ENCODE data around the gene VWA7. TPM values are rescaled to one million over a fixed set of nuclear protein-coding genes. Genes with fewer than 3 reads are reported as not detected.

VWA7 gene
- total RNA-seq, 1 experiment from 2014 or later: 2.5 TPM

DNA sequence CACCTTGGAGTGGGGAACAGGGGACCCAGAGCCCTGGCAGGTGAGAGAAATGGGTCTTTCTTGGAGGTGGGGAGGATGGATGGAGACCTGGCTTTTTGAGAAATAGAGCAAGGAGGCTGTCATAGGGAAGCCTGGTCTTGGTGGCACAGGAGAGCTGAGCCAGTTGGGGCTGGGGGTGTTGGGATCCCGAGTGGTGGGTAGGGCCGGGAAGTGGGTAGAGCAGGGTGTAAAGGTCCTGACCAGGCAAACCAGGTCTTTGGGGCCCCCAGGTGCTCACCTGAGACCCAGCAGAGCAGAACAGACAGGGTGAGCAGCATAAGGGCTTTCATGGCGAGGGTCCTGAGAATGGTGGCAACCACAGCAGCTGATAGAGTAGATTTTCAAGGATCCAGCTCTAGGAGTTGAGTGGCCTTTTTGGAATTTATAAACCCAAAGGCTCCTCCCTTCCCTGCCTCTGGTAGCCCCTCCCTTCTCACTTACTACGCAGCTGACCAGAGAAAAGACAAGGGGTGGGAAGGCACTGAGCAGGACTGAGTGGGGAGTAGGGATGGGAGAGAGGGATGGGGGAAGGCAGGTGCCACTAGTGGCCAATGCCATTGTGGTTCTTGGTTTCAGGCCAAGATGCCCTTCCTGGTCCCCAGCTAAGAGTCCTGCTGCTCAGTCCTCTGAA, 55.6 kb downstream of the VWA7 start, which contains the start of gene LY6G6C:
LY6G6C (minus strand) TSS at position 396 of the 670 bp plus-strand sequence; CDS start at position 329, 67 bp downstream.
- H2BK20ac ChIP-seq (ENCODE audit: low read depth, low read length, poor library complexity, severe bottlenecking): no peak within 1 kb of the TSS
- H4K8ac ChIP-seq (replicated peaks; ENCODE audit: insufficient read length, low read depth, low read length): no peak within 1 kb of the TSS
- H3K36me3 Mint-ChIP-seq (ENCODE audit: insufficient read depth in 1 of 3, low read depth in 3 of 3): peaks cover 0 to 11% (median 10%) of the 10 kb centered on the region in 3 experiments; a peak in 5 of 7 replicates
- H3K4me1 Mint-ChIP-seq: peaks cover 19 to 23% of the 10 kb centered on the region in 2 experiments
- no peak within 1 kb of the TSS for H3K23ac ChIP-seq (ENCODE audit: insufficient read length, low read depth, low read length)
- H3K79me1 ChIP-seq (ENCODE audit: insufficient read depth, low read depth, low read length, poor library complexity, severe bottlenecking): no peaks in the 10 kb centered on the region
- no peaks in the 10 kb centered on the region for H3K23me2 ChIP-seq (ENCODE audit: insufficient read length, low read depth, low read length, poor library complexity, severe bottlenecking)
- H3K27me3 ChIP-seq (ENCODE audit: insufficient read depth, low read length): no peaks in the 10 kb centered on the region
- H3K9me3 Mint-ChIP-seq: no peaks in the 10 kb centered on the region
- no peak within 1 kb of the TSS for H3K4ac ChIP-seq (ENCODE audit: low read depth, low read length)
- H3K9me3 ChIP-seq (ENCODE audit: control insufficient read depth, low read depth, low read length): no peaks in the 10 kb centered on the region
- DNase-seq: no peak
- no peak within 1 kb of the TSS for H3K4me2 ChIP-seq (ENCODE audit: insufficient read depth, insufficient read length, low read length)
- H3K27me3 Mint-ChIP-seq (ENCODE audit: low read depth): no peaks in the 10 kb centered on the region
- H3K14ac ChIP-seq (ENCODE audit: insufficient read depth, low read length): no peak within 1 kb of the TSS
- H2BK120ac ChIP-seq (ENCODE audit: low read depth, low read length, poor library complexity, severe bottlenecking): no peak within 1 kb of the TSS
- no peaks in the 10 kb centered on the region for H4K20me1 ChIP-seq (ENCODE audit: control insufficient read depth, insufficient read depth, insufficient read length)
- no peak within 1 kb of the TSS for H3K27ac ChIP-seq (ENCODE audit: insufficient read length, low read depth, low read length)
- H2AK5ac ChIP-seq (ENCODE audit: insufficient read length, low read length): no peak within 1 kb of the TSS
- no peak within 1 kb of the TSS for H3K18ac ChIP-seq (ENCODE audit: insufficient read length, low read depth, low read length)
- peaks cover 6% of the 10 kb centered on the region; the same call in 1 of the 2 replicates for H3K4me1 ChIP-seq (ENCODE audit: insufficient read depth, low read length)
- H3T11ph ChIP-seq (ENCODE audit: low read length): no peak within 1 kb of the TSS
- no peak within 1 kb of the TSS for H2AFZ ChIP-seq (ENCODE audit: low read length)
- no peaks in the 10 kb centered on the region for H3K79me2 ChIP-seq (ENCODE audit: insufficient read depth, low read length)
- TF ChIP-seq, protein P1, sequence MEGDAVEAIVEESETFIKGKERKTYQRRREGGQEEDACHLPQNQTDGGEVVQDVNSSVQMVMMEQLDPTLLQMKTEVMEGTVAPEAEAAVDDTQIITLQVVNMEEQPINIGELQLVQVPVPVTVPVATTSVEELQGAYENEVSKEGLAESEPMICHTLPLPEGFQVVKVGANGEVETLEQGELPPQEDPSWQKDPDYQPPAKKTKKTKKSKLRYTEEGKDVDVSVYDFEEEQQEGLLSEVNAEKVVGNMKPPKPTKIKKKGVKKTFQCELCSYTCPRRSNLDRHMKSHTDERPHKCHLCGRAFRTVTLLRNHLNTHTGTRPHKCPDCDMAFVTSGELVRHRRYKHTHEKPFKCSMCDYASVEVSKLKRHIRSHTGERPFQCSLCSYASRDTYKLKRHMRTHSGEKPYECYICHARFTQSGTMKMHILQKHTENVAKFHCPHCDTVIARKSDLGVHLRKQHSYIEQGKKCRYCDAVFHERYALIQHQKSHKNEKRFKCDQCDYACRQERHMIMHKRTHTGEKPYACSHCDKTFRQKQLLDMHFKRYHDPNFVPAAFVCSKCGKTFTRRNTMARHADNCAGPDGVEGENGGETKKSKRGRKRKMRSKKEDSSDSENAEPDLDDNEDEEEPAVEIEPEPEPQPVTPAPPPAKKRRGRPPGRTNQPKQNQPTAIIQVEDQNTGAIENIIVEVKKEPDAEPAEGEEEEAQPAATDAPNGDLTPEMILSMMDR (conservative IDR thresholded peaks at IDR 0.05): no peak
- no peak within 1 kb of the TSS for H2BK15ac ChIP-seq (ENCODE audit: low read depth, low read length)
- no peak within 1 kb of the TSS for H3K4me3 Mint-ChIP-seq
- no peak within 1 kb of the TSS for H4K91ac ChIP-seq (ENCODE audit: insufficient read length, low read depth, low read length)
- no peak within 1 kb of the TSS for H3K56ac ChIP-seq (ENCODE audit: insufficient read length, low read depth, low read length)
- H2BK12ac ChIP-seq (ENCODE audit: insufficient read length, low read depth, low read length): no peak within 1 kb of the TSS
- H2BK5ac ChIP-seq (ENCODE audit: insufficient read length, low read length): no peak within 1 kb of the TSS
- no peak within 1 kb of the TSS for H3K9ac ChIP-seq (ENCODE audit: extremely low read depth, insufficient read length, low read length)
- no CpG with 5 or more reads among the region's 4 CpGs for WGBS (ENCODE audit: extremely low coverage, insufficient read length, low lambda C conversion rate)
- no peak within 1 kb of the TSS for H3K27ac Mint-ChIP-seq
- no peak within 1 kb of the TSS for H4K5ac ChIP-seq (ENCODE audit: insufficient read length, low read depth, low read length)

Data from H9 (cell line).